ENCODE results near the gene PKHD1.

The PKHD1 gene

GRCh38 chr6:51725155-51725554 is 362.3 kb downstream of the PKHD1 start:
- no peak for DNase-seq (ENCODE audit: low spot score)
- no peak for TF ChIP-seq CTCF (IDR thresholded peaks at IDR 0.05; ENCODE audit: extremely low read depth, missing control alignments)

DNA sequence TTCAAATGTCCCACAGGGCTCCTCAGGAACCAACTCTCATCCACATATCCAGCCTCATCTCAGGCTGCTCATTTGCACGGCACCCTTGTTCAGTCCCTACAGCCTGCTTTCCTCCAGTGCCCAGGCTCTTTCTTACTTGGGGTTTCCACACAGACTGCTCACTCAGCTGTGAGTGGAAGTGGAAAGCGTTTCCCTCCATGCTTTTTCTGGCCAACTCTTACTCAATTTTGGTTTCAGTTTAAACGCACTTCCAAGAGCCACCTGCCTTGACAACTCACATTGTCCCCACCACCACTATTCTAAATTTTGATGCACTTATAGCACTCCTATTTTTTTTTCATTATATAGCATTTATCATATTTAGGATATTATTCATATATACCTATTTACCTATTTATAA is 367.1 kb downstream of the PKHD1 start:
- no peak for TF ChIP-seq CTCF (IDR thresholded peaks at IDR 0.05; ENCODE audit: extremely low read depth, missing control alignments)
- no peak for DNase-seq (ENCODE audit: low spot score)

GRCh38 chr6:51719297-51719696 is 368.1 kb downstream of the PKHD1 start:
- DNase-seq (ENCODE audit: low spot score) = no peak
- no peak for TF ChIP-seq CTCF (IDR thresholded peaks at IDR 0.05; ENCODE audit: extremely low read depth, missing control alignments)

- TF ChIP-seq CTCF (IDR thresholded peaks at IDR 0.05; ENCODE audit: extremely low read depth, missing control alignments) = no peak
- DNase-seq (ENCODE audit: low spot score) = no peak
Measured at GRCh38 chr6:51718533-51718932, 368.9 kb downstream of the PKHD1 start.

- no peak for DNase-seq (ENCODE audit: low spot score)
- no peak for TF ChIP-seq CTCF (IDR thresholded peaks at IDR 0.05; ENCODE audit: extremely low read depth, missing control alignments)
Measured at GRCh38 chr6:51717477-51717876, 369.9 kb downstream of the PKHD1 start.

- TF ChIP-seq CTCF (IDR thresholded peaks at IDR 0.05; ENCODE audit: extremely low read depth, missing control alignments) = no peak
- no peak for DNase-seq (ENCODE audit: low spot score)
Measured at GRCh38 chr6:51711876-51712275, 375.5 kb downstream of the PKHD1 start.

- no peak for DNase-seq (ENCODE audit: low spot score)
- TF ChIP-seq CTCF (IDR thresholded peaks at IDR 0.05; ENCODE audit: extremely low read depth, missing control alignments) = no peak
Measured at GRCh38 chr6:51706086-51706485, 381.3 kb downstream of the PKHD1 start.

All from GM20000 (cell line).